ENCODE data around the gene TBC1D22B.
A peak's percentile ranks its signal among the peaks of the same experiment; 100 is the strongest.

Gene TBC1D22B

DNA sequence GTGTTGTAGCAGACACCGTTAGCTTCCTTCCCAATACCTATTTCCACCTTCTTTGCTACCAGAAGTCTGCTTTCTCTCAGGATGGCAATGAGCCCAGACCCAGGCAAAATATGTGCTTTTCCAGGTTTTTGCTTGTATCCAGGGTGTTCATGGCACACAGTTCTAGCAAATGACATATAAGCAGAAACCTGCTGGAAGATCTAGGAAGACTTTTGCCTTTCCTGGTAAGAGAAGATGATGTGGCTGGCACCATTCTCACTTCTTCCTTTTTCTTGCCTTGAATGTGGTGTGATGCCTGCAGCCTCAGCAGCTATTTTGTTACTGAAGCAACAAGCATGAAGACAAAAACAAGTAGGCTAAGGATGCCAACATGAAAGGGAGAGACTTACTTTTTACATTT lies 19.2 kb upstream of the TBC1D22B start:
- in situ Hi-C loops (cut with MboI; ENCODE audit: low sequenced_read_pairs, unreplicated experiment): no loop called here

DNA sequence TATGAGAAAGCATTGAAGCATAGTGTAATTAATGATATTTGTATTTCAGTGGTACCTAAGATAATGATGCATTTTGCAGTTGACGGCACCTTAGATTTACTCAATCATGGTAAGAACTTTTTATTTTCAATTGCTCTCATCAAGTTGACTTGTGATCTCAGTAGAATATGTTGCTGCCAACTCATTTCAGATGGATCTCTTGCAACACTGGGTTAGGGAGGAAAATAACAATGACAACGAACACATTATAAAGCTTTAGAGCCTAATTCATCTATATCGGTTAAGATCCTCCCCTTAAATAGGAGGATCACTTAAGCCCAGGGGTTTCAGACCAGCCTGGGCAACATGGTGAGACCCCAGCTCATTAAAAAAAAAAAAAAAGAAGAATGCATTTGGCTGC lies 18.0 kb upstream of the TBC1D22B start:
- DNase-seq (ENCODE audit: low spot score): no peak
- in situ Hi-C loops (cut with MboI; ENCODE audit: low sequenced_read_pairs, unreplicated experiment): no loop called here
- TF ChIP-seq, protein P1, sequence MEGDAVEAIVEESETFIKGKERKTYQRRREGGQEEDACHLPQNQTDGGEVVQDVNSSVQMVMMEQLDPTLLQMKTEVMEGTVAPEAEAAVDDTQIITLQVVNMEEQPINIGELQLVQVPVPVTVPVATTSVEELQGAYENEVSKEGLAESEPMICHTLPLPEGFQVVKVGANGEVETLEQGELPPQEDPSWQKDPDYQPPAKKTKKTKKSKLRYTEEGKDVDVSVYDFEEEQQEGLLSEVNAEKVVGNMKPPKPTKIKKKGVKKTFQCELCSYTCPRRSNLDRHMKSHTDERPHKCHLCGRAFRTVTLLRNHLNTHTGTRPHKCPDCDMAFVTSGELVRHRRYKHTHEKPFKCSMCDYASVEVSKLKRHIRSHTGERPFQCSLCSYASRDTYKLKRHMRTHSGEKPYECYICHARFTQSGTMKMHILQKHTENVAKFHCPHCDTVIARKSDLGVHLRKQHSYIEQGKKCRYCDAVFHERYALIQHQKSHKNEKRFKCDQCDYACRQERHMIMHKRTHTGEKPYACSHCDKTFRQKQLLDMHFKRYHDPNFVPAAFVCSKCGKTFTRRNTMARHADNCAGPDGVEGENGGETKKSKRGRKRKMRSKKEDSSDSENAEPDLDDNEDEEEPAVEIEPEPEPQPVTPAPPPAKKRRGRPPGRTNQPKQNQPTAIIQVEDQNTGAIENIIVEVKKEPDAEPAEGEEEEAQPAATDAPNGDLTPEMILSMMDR (IDR thresholded peaks at IDR 0.05; ENCODE audit: borderline replicate concordance, control extremely low read depth, extremely low read depth, insufficient read depth, missing control alignments): no peak

More for the DNA sequence above, 19.2 kb upstream of the TBC1D22B start:
- DNase-seq (ENCODE audit: low spot score): no peak
- TF ChIP-seq, protein P1 (IDR thresholded peaks at IDR 0.05; ENCODE audit: borderline replicate concordance, control extremely low read depth, extremely low read depth, insufficient read depth, missing control alignments): no peak

DNA sequence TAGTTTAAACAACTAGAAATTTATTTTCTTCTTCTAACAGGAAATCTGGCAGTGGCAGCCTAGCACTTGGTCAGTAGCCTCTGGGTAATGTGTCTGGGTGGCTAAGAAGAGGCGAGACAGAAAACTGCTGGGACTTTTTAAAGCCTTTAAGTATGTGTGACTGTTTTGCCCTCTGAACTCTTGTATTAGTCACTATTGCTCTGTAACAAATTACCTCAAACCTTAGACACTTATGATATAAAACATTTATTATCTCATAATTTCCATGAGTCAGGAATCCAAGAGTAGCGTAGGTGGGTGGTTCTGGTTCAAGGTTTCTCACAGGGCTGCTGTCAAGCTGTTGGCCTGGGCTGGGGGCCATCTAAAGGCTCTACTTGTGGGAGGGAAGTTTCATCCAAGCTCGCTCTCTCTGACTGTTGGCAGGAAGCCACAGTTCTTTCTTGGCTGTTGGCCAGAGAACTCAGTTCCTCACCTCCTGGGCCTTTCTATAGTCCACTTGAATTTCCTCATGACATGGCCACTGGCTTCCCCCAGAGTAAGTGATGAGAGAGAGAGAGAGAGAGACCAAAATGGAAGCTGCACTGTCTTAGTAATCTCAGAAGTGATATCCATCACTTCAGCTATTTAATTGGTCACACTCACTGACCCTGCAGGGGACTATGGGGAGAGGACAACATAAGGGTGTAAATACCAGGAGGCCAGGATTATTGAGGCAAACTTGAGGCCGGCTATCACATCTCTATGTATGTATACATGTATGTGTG lies 17.4 kb upstream of the TBC1D22B start:
- DNase-seq (ENCODE audit: low spot score): peak; percentile 68
- in situ Hi-C loops (cut with MboI; ENCODE audit: low sequenced_read_pairs, unreplicated experiment): no loop called here
- TF ChIP-seq, protein P1 (IDR thresholded peaks at IDR 0.05; ENCODE audit: borderline replicate concordance, control extremely low read depth, extremely low read depth, insufficient read depth, missing control alignments): no peak

DNA sequence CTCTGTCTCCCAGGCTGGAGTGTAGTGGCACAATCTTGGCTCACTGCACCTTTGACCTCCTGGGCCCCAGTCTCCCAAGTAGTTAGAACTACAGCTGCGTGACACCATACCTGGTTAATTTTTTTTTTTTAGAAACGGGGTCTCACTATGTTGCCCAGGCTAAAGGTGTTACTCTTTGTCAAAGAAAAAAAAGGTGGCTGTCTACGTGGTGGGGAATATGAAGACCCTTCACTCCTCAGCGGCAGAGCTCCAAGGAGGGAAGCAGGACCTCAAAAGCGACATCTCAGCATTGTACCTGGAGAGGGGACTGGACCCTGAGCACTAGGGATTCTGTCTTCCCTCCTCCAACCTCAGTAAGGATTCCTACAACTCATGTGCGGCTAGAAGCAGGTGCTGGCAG lies 16.4 kb upstream of the TBC1D22B start:
- TF ChIP-seq, protein P1 (IDR thresholded peaks at IDR 0.05; ENCODE audit: borderline replicate concordance, control extremely low read depth, extremely low read depth, insufficient read depth, missing control alignments): no peak
- in situ Hi-C loops (cut with MboI; ENCODE audit: low sequenced_read_pairs, unreplicated experiment): no loop called here
- DNase-seq (ENCODE audit: low spot score): no peak

DNA sequence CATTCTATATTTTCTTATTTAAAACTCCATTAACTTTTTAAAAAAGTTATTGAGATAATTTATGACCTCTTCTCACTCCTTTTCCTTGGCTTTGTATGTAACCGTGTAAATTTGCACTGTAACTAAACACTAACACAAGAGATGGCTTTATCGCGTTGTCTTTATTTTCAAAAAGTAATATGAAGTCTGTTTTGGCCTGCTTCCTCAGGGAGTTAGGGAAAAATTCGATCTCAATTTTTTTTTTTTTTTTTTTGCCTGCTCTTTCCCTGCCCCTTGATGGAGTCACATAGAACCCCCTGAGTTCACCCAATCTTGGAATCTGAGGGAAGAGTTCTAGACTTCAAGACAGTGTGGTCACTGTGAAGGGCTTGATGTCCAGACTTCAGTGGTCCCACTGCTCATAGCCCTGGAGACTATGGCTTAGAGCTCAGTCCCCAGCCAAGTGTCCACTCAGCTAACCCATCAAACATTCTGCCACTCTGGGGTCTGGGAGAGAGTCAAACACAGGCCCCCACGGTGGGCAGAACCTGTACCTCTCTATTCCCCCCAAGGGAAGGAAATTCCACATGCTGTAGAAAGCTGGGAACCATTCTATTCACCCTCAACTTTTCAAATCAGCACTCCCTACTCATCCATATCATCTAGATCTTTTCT lies 15.7 kb upstream of the TBC1D22B start:
- TF ChIP-seq, protein P1 (IDR thresholded peaks at IDR 0.05; ENCODE audit: borderline replicate concordance, control extremely low read depth, extremely low read depth, insufficient read depth, missing control alignments): no peak
- no peak for DNase-seq (ENCODE audit: low spot score)
- in situ Hi-C loops (cut with MboI; ENCODE audit: low sequenced_read_pairs, unreplicated experiment): no loop called here

- in situ Hi-C loops (cut with MboI; ENCODE audit: low sequenced_read_pairs, unreplicated experiment): no loop called here
- no peak for DNase-seq (ENCODE audit: low spot score)
- TF ChIP-seq, protein P1 (IDR thresholded peaks at IDR 0.05; ENCODE audit: borderline replicate concordance, control extremely low read depth, extremely low read depth, insufficient read depth, missing control alignments): no peak
These were observed 15.0 kb upstream of the TBC1D22B start for GRCh38 chr6:37242429-37243052.
